OCI-LY7 (cell line): Measurements from ENCODE around the gene MLLT10.
"Not testable (repeated sequence)": the region's sequence is repeated elsewhere in the genome, so short reads cannot be mapped to it uniquely, and the experiment has no call there.

Experiments
- CTCF ChIP-seq: fragments of 200-600 bp; sonication (generic); conservative IDR thresholded peaks from 2 replicates; pipeline ENCODE4 v1.5.1; 2014; ENCODE audit warnings: mild to moderate bottlenecking, antibody characterized with exemption, low read length, moderate library complexity, mixed read lengths
- EZH2phosphoT487 ChIP-seq: fragments of 200-600 bp; sonication (generic); IDR thresholded peaks from 2 replicates; pipeline ENCODE4 v1.6.1; 2018; ENCODE audit warnings: low read depth, borderline replicate concordance, mild to moderate bottlenecking, mixed run types, antibody characterized with exemption, low read length, moderate library complexity, mixed read lengths

GRCh38 chr10:21581421-21581834, 47.4 kb downstream of the MLLT10 start:
- TF ChIP-seq CTCF, EZH2phosphoT487: not testable (repeated sequence)
